LNCAP (cell line): Measurements from ENCODE around the gene TMEM87B.

ENCODE experiments used
- TF ChIP-seq, protein P1 (sequence below): fragments of 450-650 bp; IDR thresholded peaks from 2 replicates; pipeline ENCODE4 v1.5.1; 2017; ENCODE audit warnings: mild to moderate bottlenecking

Gene TMEM87B

DNA sequence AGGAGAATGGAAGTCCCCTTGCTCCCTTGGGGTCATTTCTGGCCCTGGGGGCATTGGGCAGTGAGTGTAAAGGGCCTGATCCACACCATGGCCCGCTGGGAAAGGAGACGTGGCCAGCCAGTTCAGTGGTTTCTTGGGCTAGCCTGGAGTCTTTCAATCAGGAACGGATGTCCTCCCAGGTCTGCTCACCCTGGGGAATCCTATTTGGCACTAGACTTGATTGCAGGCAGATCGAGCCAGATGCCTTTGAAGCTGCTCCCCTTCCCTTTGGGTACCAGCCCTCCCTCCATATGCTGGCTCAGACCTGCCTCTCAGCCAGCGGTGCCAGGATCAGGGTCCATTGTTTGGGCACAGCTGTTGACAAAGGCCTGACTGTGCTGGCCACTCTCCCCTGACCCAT lies 94.1 kb downstream of the TMEM87B start:
- TF ChIP-seq, protein P1, sequence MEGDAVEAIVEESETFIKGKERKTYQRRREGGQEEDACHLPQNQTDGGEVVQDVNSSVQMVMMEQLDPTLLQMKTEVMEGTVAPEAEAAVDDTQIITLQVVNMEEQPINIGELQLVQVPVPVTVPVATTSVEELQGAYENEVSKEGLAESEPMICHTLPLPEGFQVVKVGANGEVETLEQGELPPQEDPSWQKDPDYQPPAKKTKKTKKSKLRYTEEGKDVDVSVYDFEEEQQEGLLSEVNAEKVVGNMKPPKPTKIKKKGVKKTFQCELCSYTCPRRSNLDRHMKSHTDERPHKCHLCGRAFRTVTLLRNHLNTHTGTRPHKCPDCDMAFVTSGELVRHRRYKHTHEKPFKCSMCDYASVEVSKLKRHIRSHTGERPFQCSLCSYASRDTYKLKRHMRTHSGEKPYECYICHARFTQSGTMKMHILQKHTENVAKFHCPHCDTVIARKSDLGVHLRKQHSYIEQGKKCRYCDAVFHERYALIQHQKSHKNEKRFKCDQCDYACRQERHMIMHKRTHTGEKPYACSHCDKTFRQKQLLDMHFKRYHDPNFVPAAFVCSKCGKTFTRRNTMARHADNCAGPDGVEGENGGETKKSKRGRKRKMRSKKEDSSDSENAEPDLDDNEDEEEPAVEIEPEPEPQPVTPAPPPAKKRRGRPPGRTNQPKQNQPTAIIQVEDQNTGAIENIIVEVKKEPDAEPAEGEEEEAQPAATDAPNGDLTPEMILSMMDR = no peak

DNA sequence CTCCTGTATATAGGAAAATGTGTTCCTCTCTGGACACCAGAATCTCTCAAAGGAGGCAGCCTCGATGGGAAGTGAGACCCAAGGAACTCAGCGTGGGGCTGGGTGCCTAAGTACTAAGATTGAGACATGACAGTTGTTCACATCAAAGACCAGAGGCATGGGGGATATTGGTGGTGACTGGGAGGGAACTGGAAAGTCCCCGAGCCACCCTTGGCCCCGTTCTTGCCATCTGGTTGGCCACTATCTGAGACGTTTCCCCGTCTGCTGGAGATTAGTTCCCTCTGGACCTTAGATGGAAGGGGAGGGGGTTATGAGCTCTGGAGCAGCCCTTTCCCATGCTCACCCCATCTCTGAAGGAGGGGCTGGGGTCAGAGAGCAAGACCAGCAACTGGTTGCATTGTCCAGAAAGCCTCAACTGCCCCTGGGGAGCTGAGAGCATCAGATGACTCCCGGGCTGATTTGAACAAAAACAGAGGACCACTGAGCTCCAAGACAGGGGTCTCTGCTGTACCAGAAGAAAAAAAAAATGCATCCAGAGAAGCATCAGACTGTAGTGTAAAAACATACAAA lies 94.9 kb downstream of the TMEM87B start:
- TF ChIP-seq, protein P1 = no peak

DNA sequence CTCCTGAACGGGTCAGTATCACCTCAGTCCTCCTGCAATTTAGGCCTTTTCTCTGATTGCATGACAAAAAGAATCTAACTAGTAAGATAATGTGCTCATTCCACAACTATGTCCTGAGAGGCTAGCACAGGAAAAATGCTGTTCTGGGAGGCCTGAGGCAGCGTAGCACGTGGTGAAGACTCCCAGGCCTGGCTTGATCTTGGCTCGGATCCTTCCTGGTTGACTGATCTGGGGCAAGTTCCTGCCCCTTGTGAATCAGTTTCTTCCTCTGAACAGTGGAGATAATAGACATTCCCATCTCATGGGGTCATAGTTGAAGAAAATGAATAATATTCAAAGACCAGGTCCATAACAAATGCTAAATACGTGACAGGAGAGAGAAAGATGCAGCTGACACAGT lies 95.4 kb downstream of the TMEM87B start:
- TF ChIP-seq, protein P1 = no peak

DNA sequence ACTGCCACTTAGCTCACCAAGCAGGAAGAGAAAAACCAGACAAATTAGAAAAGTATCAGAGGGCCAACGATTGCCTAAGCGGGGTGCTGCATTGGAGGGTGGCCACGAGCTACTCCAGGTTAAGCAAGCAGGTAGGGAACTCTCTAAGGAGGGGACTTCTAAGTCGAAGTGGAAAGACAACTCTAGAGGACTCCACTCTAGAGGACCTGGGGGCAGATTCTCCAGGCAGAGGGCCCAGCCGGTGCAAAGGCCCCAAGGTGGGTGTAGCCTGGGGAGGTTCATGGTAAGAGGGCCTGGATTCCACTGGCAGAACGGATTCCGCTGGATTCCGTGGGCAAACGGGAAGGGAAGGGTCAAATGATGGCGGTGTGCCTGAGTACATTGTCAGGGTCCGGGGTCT lies 95.8 kb downstream of the TMEM87B start:
- TF ChIP-seq, protein P1 = no peak

DNA sequence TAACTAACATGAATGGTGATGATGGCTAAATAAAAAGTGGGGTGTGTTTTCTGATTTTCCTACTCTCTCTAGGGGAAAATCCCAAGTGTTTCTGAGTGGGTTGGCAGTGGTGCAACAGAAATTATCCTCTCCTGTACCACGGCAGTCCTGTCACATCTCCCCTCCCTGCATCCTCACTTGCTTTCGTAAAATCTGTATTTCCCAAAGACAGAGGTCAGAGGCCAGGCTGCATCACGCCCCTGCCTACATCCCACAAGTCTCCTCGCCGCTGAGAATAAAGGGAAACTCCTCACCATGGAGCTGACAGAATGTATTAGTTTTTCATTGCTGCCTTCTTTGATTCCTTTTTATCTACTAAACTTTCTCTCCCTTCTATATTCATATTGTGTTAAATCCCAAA lies 96.2 kb downstream of the TMEM87B start:
- TF ChIP-seq, protein P1 = no peak

DNA sequence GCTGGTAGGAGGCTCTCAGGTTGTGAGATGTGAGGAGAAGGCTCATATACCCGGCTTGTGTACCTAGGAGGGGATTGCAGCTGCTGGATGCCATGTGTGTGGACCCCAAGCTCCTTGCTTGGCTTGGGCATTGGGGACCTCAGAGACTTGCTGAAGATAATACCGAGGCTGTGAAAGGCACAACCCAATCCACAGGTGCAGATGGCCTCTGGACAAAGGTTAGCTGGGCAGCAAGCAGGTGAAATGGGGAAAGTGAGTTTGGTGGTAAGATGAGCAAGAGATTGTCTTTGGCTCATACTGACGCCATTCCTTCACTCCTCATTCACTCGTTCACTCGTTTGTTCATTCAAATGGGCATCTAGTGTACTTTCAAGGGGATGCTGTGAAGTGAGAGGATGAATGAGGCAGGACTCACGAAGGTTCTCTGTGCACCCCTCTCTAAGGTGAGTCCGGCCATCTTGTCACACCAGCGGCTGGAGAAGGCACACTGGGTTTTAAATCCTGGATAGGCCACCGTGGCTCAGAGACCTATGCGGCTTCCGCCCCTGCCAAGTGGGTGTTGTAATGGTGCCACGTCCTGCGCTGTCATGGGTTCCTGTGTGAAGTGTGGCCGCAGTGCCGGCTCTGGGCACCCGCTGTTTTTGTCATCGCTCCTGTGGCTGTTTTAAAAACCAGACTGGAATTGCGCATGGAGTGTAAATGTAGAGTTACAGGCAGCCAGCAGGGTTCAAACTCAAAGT lies 96.8 kb downstream of the TMEM87B start:
- TF ChIP-seq, protein P1 = no peak

DNA sequence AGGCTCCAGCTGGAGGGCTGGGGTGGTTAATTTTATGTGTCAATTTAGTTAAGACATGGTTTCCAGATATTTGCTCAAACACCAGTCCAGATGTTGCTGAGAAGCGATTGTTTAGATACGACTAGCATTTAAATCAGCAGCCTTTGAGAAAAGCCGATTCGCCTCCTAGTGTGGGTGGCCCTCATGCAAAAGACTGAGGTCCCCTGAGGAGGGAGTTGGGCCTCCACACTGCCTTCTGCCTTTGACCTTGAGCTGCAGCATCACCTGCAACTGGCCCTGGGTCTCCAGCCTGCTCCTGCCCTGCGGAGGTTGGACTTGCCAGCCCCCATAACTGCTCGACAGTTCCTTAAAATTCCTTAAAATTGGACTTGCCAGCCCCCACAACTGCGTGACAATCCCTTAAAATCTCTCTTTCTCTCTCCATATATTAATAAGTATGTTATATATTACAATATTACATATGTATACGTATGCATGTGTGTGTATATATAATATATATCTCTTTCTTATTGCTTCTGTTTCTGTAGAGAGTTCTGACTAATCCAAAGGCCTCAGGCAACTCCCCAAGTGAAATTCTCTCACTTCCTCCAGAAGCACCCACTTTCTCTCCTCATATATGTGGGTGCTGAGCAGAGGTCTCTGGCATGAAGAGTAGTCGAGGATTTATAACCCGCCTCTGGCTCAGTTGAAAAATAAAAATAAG lies 97.6 kb downstream of the TMEM87B start:
- TF ChIP-seq, protein P1 = no peak
